NCI-H2107 (cell line): ENCODE data around the gene PIK3R1.
"Not testable (repeated sequence)": the region's sequence is repeated elsewhere in the genome, so short reads cannot be mapped to it uniquely, and the experiment has no call there.

Experiments
- DNase-seq: peaks from one replicate; lab custom pipeline; 2025; lab: John Stamatoyannopoulos, UW

PIK3R1 gene

GRCh38 chr5:68193481-68194036 lies 22.0 kb upstream of the PIK3R1 start:
- no peak for DNase-seq

- DNase-seq = no peak
Observed at GRCh38 chr5:68194386-68194785, 21.2 kb upstream of the PIK3R1 start.

- DNase-seq = no peak
Observed at GRCh38 chr5:68195137-68195536, 20.4 kb upstream of the PIK3R1 start.

- no peak for DNase-seq
Observed at GRCh38 chr5:68196876-68197275, 18.7 kb upstream of the PIK3R1 start.

- no peak for DNase-seq
Observed at GRCh38 chr5:68200288-68200687, 15.3 kb upstream of the PIK3R1 start.

GRCh38 chr5:68210654-68211053 lies 4.9 kb upstream of the PIK3R1 start:
- not testable (repeated sequence) for DNase-seq

GRCh38 chr5:68214482-68215207 lies 911 bp upstream of the PIK3R1 start:
- no peak for DNase-seq

GRCh38 chr5:68215898-68216244 lies 315 bp downstream of the PIK3R1 start:
- DNase-seq = no peak

- no peak for DNase-seq
Observed at GRCh38 chr5:68216245-68217046, 890 bp downstream of the PIK3R1 start.

GRCh38 chr5:68217047-68217355 lies 1.4 kb downstream of the PIK3R1 start:
- no peak for DNase-seq

- DNase-seq = no peak
Observed at GRCh38 chr5:68217528-68217927, 2.0 kb downstream of the PIK3R1 start.

GRCh38 chr5:68219161-68219816 lies 3.7 kb downstream of the PIK3R1 start:
- no peak for DNase-seq

GRCh38 chr5:68220260-68220659 lies 4.7 kb downstream of the PIK3R1 start:
- no peak for DNase-seq

- no peak for DNase-seq
Observed at GRCh38 chr5:68220914-68221313, 5.4 kb downstream of the PIK3R1 start.

- no peak for DNase-seq
Observed at GRCh38 chr5:68221488-68221887, 5.9 kb downstream of the PIK3R1 start.

GRCh38 chr5:68222310-68222709 lies 6.8 kb downstream of the PIK3R1 start:
- DNase-seq = no peak

GRCh38 chr5:68222824-68223354 lies 7.3 kb downstream of the PIK3R1 start:
- no peak for DNase-seq

- no peak for DNase-seq
Observed at GRCh38 chr5:68223904-68224303, 8.3 kb downstream of the PIK3R1 start.

GRCh38 chr5:68224509-68225187 lies 9.1 kb downstream of the PIK3R1 start:
- no peak for DNase-seq

GRCh38 chr5:68225188-68225910 lies 9.8 kb downstream of the PIK3R1 start:
- DNase-seq = no peak

- DNase-seq = no peak
Observed at GRCh38 chr5:68225911-68226545, 10.5 kb downstream of the PIK3R1 start.
